B cell (primary cell): ENCODE measurements around the gene DCDC1. TPM values are rescaled to one million over a fixed set of nuclear protein-coding genes. Genes with fewer than 3 reads are reported as not detected.

ENCODE experiments used
- ATAC-seq: fragments of 200-7000 bp; cut with Tn5 transposase; one replicate; pipeline ENCODE4 v1.10.0; 2021; ENCODE audit warnings: low read depth, mild to moderate bottlenecking, moderate number of reproducible peaks, moderate library complexity
- CTCF ChIA-PET: fragments of 350-600 bp; sonication (Branson Sonifier 250); formaldehyde crosslinking; loops from one replicate; lab custom pipeline; 2021; ENCODE audit warnings: antibody characterized with exemption, inconsistent platforms; lab: Charles Lee
- POLR2A ChIA-PET: fragments of 350-600 bp; sonication (Branson Sonifier 250); formaldehyde crosslinking; loops from one replicate; lab custom pipeline; 2021; ENCODE audit warnings: antibody characterized with exemption; lab: Charles Lee
- DNase-seq: peaks from one replicate; pipeline ENCODE4 v3.0.0; 2013
- H2AFZ ChIP-seq: 2 replicates; pipeline ENCODE4 v1.6.1; 2012; ENCODE audit warnings: mild to moderate bottlenecking, low read depth, low read length; ENCODE audit not compliant: insufficient read depth, poor library complexity, severe bottlenecking
- H3K27ac ChIP-seq, 2 donors: 1 replicate in 1 of 2; 2 replicates in 1 of 2; pipeline ENCODE4 v1.5.1; 2012 to 2013; ENCODE audit warnings: low read length in 2 of 2, mild to moderate bottlenecking in 2 of 2, moderate library complexity in 1 of 2
- H3K27me3 ChIP-seq, 4 experiments: fragments of 200-600 bp in 1 of 4; sonication (generic) in 1 of 4; replicated peaks in 1 of 4; 1 replicate in 2 of 4; 2 replicates in 2 of 4; pipeline versions ENCODE4 v1.6.1 to v1.7.0; 2013 to 2016; ENCODE audit warnings: low read length in 3 of 4, mild to moderate bottlenecking in 2 of 4, mixed read lengths in 1 of 4, moderate library complexity in 1 of 4; ENCODE audit not compliant: insufficient read depth in 4 of 4, control insufficient read depth in 3 of 4; ENCODE audit errors: control extremely low read depth in 1 of 4
- H3K36me3 ChIP-seq, 2 experiments: replicated peaks in 1 of 2; 1 replicate in 1 of 2; 2 replicates in 1 of 2; pipeline versions ENCODE4 v1.6.1 to v1.7.1; 2013; ENCODE audit warnings: low read length in 1 of 2; ENCODE audit not compliant: insufficient read depth in 2 of 2, control insufficient read depth in 1 of 2; ENCODE audit errors: control extremely low read depth in 1 of 2, extremely low read depth in 1 of 2
- H3K4me1 ChIP-seq, 2 donors: fragments of 200-600 bp in 1 of 2; sonication (generic) in 1 of 2; 1 replicate in 1 of 2; 2 replicates in 1 of 2; pipeline versions ENCODE4 v1.5.1 to v1.6.1; 2013 to 2017; ENCODE audit warnings: low read length in 2 of 2; ENCODE audit not compliant: control insufficient read depth in 2 of 2, insufficient read depth in 2 of 2
- H3K4me2 ChIP-seq: replicated peaks from 2 replicates; pipeline ENCODE3; 2012; ENCODE audit warnings: mild to moderate bottlenecking, low read depth, low read length; ENCODE audit not compliant: poor library complexity, severe bottlenecking
- H3K4me3 ChIP-seq, 5 experiments: fragments of 200-600 bp in 1 of 5; sonication (generic) in 1 of 5; 1 replicate in 3 of 5; 2 replicates in 2 of 5; pipeline versions ENCODE4 v1.5.1 to v1.7.0; 2011 to 2016; ENCODE audit warnings: low read length in 4 of 5, mild to moderate bottlenecking in 4 of 5, low read depth in 2 of 5, control low read depth in 1 of 5, moderate library complexity in 1 of 5; ENCODE audit not compliant: insufficient read depth in 1 of 5; ENCODE audit errors: control extremely low read depth in 1 of 5, extremely low read depth in 1 of 5
- H3K79me2 ChIP-seq: fragments of 200-600 bp; sonication (generic); one replicate; pipeline ENCODE4 v1.6.0; 2016; ENCODE audit warnings: low read length; ENCODE audit not compliant: control insufficient read depth, insufficient read depth
- H3K9ac ChIP-seq: fragments of 200-600 bp; sonication (generic); 2 replicates; pipeline ENCODE4 v1.6.1; 2017; ENCODE audit warnings: mild to moderate bottlenecking, low read length, moderate library complexity
- H3K9me3 ChIP-seq, 3 donors: one replicate each; pipeline versions ENCODE4 v1.6.1 to v1.7.1; 2013; ENCODE audit warnings: low read length in 2 of 3; ENCODE audit not compliant: control insufficient read depth in 2 of 3, insufficient read depth in 1 of 3; ENCODE audit errors: control extremely low read depth in 1 of 3
- H4K20me1 ChIP-seq: 2 replicates; pipeline ENCODE4 v1.6.0; 2012; ENCODE audit warnings: mild to moderate bottlenecking, low read length; ENCODE audit not compliant: insufficient read depth, control insufficient read depth, poor library complexity, severe bottlenecking
- H3K27ac Mint-ChIP-seq: one replicate; pipeline ENCODE4 v1.8.0; 2021; ENCODE audit warnings: mixed read lengths
- H3K27me3 Mint-ChIP-seq: one replicate; pipeline ENCODE4 v1.8.0; 2021; ENCODE audit warnings: mixed read lengths
- H3K4me1 Mint-ChIP-seq: one replicate; pipeline ENCODE4 v1.8.0; 2021; ENCODE audit warnings: mixed read lengths
- H3K4me3 Mint-ChIP-seq: one replicate; pipeline ENCODE4 v1.8.0; 2021; ENCODE audit warnings: mixed read lengths
- H3K9me3 Mint-ChIP-seq: one replicate; pipeline ENCODE4 v1.8.0; 2022; ENCODE audit warnings: mixed read lengths; ENCODE audit not compliant: insufficient read depth
- CTCF ChIP-seq: fragments of 200-600 bp; IDR thresholded peaks from one replicate; pipeline ENCODE4 v1.8.0; 2022; ENCODE audit warnings: antibody characterized with exemption, mild to moderate bottlenecking
- EZH2 ChIP-seq: IDR thresholded peaks from 2 replicates; pipeline ENCODE4 v1.6.1; 2012; ENCODE audit warnings: borderline replicate concordance, low read depth, mild to moderate bottlenecking, moderate library complexity, low read length; ENCODE audit not compliant: insufficient read depth, poor library complexity, severe bottlenecking
- WGBS: methylation state at CpG from one replicate; pipeline ENCODE4 v1.1.5; 2013; ENCODE audit warnings: missing lambda C conversion rate; ENCODE audit not compliant: insufficient coverage; 5-methylcytosine and 5-hydroxymethylcytosine counted together
- intact Hi-C: fragments of 100-400 bp; cut with micrococcal nuclease; formaldehyde crosslinking; loops from one replicate; pipeline ENCODE4 v1.10.0; 2022
- polyA plus RNA-seq: library from polyadenylated mRNA; depleted of rRNA; stranded (reverse); fragments of >200 nt; gene quantifications from 2 replicates; pipeline ENCODE4 v1.2.3, GENCODE V29; 2012
- total RNA-seq, 2 donors: library from RNA; stranded (reverse); fragments of 120-200 nt in 1 of 2; gene quantifications; 1 replicate in 1 of 2; 2 replicates in 1 of 2; pipeline versions ENCODE4 v1.2.3 to v1.2.4, GENCODE V29; 2013 to 2022

The DCDC1 gene
- total and polyA plus RNA-seq, 2 donors (not counting 1 experiment from before 2014, with no cell fraction given), result not detected

DNA sequence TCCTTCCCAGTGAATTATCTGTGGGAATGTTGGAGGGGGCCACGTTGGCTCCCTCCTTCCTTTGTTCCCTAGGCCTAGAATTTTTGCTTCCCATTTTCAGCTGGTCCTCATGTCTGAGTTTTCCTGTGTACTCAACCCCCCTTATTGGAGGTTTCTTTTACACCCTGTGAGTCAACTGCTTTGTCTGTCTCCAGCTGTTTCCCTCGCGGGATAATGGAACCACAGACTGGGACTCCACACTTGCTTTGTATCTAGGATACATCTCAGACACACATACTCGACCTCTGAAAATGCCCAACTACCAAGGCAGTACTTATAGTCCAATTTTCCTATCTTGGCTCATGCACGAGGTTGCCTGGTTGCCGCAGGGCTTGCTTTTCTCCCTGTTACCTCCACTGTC lies 430.7 kb downstream of the DCDC1 start:
- Mint-ChIP-seq H3K27ac (no peak overlapping the region), H3K4me3 (no peak overlapping the region), H3K9me3 (peaks cover 7% of the 10 kb centered on the region), H3K27me3 (no peaks in the 10 kb centered on the region), H3K4me1 (no peaks in the 10 kb centered on the region)
- intact Hi-C loops, result no loop called here
- CTCF ChIA-PET, result no interaction called here
- no peak for ATAC-seq
- H3K27ac ChIP-seq, result no peak overlapping the region
- no peaks in the 10 kb centered on the region for H3K36me3 ChIP-seq
- 78% methylated on average over 6 of the region's 6 CpGs for WGBS
- no peaks in the 10 kb centered on the region for H4K20me1 ChIP-seq
- H3K4me1 ChIP-seq, result no peaks in the 10 kb centered on the region
- DNase-seq, result no peak
- no peak overlapping the region for H3K4me2 ChIP-seq
- H3K4me3 ChIP-seq, result no peak overlapping the region
- peaks cover 0 to 5% (median 5%) of the 10 kb centered on the region in 3 donors for H3K9me3 ChIP-seq
- no peak overlapping the region for H3K9ac ChIP-seq
- no peaks in the 10 kb centered on the region for H3K79me2 ChIP-seq
- H3K27me3 ChIP-seq, result no peaks in the 10 kb centered on the region
- no peak overlapping the region for H2AFZ ChIP-seq
- TF ChIP-seq EZH2, result no peak
- POLR2A ChIA-PET, result no interaction called here

DNA sequence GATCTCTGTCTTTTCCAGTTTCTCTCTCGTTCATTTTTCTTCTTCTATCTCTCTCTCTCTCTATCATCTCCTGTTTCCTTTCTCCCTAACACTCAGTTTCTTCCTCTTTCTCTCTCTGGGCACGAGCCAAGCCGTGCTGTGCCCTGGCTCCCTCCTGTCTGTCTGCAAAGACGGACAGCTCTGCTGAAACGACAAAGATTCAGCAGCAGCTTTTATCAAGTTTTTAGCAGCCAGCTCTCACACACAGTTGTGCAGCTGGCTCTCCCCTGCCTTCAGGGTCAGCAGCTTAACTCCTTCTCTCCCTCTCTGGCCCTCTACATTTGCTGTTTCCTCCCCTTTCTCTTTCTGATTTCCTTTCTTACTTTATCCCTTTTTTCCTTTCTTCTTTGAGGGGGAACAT lies 431.4 kb downstream of the DCDC1 start:
- H3K4me1 ChIP-seq, result no peaks in the 10 kb centered on the region
- POLR2A ChIA-PET, result no interaction called here

More for the DNA sequence above, 431.4 kb downstream of the DCDC1 start:
- Histone ChIP-seq H3K79me2 (no peaks in the 10 kb centered on the region), H3K4me2 (no peak overlapping the region), H3K27ac (no peak overlapping the region), H3K9me3 (peaks cover 0 to 5% (median 5%) of the 10 kb centered on the region in 3 donors), H3K27me3 (no peaks in the 10 kb centered on the region), H3K36me3 (no peaks in the 10 kb centered on the region), H2AFZ (no peak overlapping the region), H3K4me3 (no peak overlapping the region), H3K9ac (no peak overlapping the region), H4K20me1 (no peaks in the 10 kb centered on the region)
- intact Hi-C loops, result no loop called here
- CTCF ChIA-PET, result no interaction called here
- no peaks in the 10 kb centered on the region for H3K27me3 Mint-ChIP-seq
- no peaks in the 10 kb centered on the region for H3K4me1 Mint-ChIP-seq
- no peak overlapping the region for H3K27ac Mint-ChIP-seq
- ATAC-seq (no peak), DNase-seq (no peak)
- 9% methylated on average over 5 of the region's 5 CpGs for WGBS
- no peak overlapping the region for H3K4me3 Mint-ChIP-seq
- no peak for TF ChIP-seq EZH2
- no peak for TF ChIP-seq CTCF
- H3K9me3 Mint-ChIP-seq, result peaks cover 7% of the 10 kb centered on the region
